Osteocyte (in vitro differentiated cells): ENCODE results near the gene DNMT1. TPM values are rescaled to one million over a fixed set of nuclear protein-coding genes. Genes with fewer than 3 reads are reported as not detected.

Source experiments
- DNase-seq: peaks from one replicate; pipeline ENCODE4 v3.0.0; 2021; ENCODE audit warnings: mixed read lengths; ENCODE audit not compliant: unreplicated experiment; ENCODE audit errors: extremely low spot score
- H3K27ac Mint-ChIP-seq: one replicate; pipeline ENCODE4 v1.8.0; 2021; ENCODE audit warnings: mild to moderate bottlenecking, mixed read lengths; ENCODE audit not compliant: unreplicated experiment
- H3K27me3 Mint-ChIP-seq: one replicate; pipeline ENCODE4 v1.8.0; 2021; ENCODE audit warnings: mixed read lengths; ENCODE audit not compliant: unreplicated experiment
- H3K36me3 Mint-ChIP-seq: one replicate; pipeline ENCODE4 v1.8.0; 2021; ENCODE audit warnings: mixed read lengths; ENCODE audit not compliant: unreplicated experiment
- H3K4me1 Mint-ChIP-seq: one replicate; pipeline ENCODE4 v1.8.0; 2021; ENCODE audit warnings: mixed read lengths; ENCODE audit not compliant: unreplicated experiment
- H3K4me3 Mint-ChIP-seq: one replicate; pipeline ENCODE4 v1.8.0; 2021; ENCODE audit warnings: mild to moderate bottlenecking, moderate library complexity, mixed read lengths; ENCODE audit not compliant: unreplicated experiment
- H3K9me3 Mint-ChIP-seq: one replicate; pipeline ENCODE4 v1.8.0; 2021; ENCODE audit warnings: mixed read lengths; ENCODE audit not compliant: unreplicated experiment
- total RNA-seq: library from RNA; stranded (reverse); gene quantifications from 2 replicates; pipeline ENCODE4 v1.2.1, GENCODE V29; 2021
- TF ChIP-seq, protein P1 (sequence below): fragments of 200-600 bp; sonication (generic); IDR thresholded peaks from 2 replicates; pipeline ENCODE4 v1.5.0; 2021; ENCODE audit warnings: antibody characterized with exemption, mild to moderate bottlenecking, moderate library complexity

DNMT1 gene
- total RNA-seq, 1 donor from 2014 or later, result 82.3 TPM

DNA sequence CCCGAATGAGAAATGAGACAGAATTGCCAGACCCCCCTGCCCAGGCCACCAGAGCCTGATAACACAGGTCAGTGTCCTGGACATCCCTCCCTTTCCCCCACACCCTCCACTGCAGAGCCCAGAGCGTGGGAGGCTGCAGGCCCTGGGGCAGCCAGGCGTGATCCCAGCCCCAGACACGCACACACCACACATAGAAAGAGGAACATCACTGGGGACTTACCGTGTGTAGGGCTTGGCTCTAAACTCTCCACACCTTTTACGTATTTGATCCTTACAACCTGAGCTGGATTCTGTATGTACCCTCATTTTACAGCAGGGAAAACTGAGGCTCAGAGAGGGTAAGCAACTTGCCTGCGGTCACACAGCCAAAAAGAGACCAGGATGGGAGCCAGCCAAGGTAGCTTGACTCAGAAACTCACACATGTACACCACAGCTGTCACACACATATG lies 91.9 kb downstream of the DNMT1 start:
- Mint-ChIP-seq H3K27ac (no peak overlapping the region), H3K4me1 (peaks cover 12% of the 10 kb centered on the region)

DNA sequence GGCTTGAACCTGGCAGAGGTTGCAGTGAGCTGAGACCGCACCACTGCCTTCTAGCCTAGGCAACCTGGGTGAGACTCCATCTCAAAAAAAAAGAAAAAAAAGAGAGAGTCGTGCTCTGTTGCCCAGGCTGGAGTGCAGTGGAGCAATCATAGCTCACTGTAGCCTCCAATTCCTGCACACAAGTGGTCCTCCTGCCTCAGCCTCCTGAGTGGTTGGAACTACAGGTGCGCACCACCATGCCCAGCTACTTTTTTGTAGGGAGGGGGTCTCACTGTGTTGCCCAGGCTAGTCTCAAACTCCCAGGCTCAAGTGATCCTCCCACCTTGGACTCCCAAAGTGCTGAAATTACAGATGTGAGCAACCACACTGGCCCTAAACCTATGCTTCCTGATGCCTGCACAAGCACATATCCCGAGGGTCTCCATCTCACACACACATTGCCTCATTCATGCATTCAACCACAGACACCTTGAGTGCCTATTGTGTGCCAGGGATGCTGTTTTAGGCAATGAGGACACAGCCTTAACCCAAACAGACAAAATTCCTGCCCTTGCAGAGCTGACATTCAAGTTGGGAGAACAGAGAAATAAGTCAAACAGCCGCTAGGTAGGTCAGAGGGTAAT lies 94.5 kb downstream of the DNMT1 start:
- no peaks in the 10 kb centered on the region for H3K9me3 Mint-ChIP-seq
- TF ChIP-seq, protein P1, sequence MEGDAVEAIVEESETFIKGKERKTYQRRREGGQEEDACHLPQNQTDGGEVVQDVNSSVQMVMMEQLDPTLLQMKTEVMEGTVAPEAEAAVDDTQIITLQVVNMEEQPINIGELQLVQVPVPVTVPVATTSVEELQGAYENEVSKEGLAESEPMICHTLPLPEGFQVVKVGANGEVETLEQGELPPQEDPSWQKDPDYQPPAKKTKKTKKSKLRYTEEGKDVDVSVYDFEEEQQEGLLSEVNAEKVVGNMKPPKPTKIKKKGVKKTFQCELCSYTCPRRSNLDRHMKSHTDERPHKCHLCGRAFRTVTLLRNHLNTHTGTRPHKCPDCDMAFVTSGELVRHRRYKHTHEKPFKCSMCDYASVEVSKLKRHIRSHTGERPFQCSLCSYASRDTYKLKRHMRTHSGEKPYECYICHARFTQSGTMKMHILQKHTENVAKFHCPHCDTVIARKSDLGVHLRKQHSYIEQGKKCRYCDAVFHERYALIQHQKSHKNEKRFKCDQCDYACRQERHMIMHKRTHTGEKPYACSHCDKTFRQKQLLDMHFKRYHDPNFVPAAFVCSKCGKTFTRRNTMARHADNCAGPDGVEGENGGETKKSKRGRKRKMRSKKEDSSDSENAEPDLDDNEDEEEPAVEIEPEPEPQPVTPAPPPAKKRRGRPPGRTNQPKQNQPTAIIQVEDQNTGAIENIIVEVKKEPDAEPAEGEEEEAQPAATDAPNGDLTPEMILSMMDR, result no peak
- H3K36me3 Mint-ChIP-seq, result no peaks in the 10 kb centered on the region
- no peak overlapping the region for H3K27ac Mint-ChIP-seq
- H3K27me3 Mint-ChIP-seq, result peaks cover 4% of the 10 kb centered on the region
- peaks cover 5% of the 10 kb centered on the region for H3K4me1 Mint-ChIP-seq
- no peak overlapping the region for H3K4me3 Mint-ChIP-seq
- DNase-seq, result no peak

More for the DNA sequence above, 91.9 kb downstream of the DNMT1 start:
- no peak overlapping the region for H3K4me3 Mint-ChIP-seq
- peaks cover 6% of the 10 kb centered on the region for H3K36me3 Mint-ChIP-seq
- H3K9me3 Mint-ChIP-seq, result no peaks in the 10 kb centered on the region
- TF ChIP-seq, protein P1, result no peak
- DNase-seq, result no peak
- H3K27me3 Mint-ChIP-seq, result peaks cover 4% of the 10 kb centered on the region

DNA sequence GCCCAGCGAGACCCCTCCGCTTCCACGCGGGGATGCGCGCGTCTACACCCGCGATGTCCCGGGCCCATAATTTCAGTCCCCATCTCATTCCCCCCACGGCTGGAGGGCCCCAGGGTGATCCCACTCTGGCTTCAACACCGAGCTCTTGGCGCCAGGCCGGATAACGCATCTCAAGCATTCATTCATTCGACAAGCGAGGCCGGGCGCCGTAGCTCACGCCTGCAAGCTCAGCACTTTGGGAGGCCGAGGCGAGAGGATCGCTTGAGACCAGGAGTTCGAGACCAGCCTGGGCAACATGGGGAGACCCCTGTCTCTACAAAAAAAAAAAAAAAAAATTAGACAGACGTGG lies 98.2 kb downstream of the DNMT1 start:
- Mint-ChIP-seq H3K36me3 (peaks cover 11% of the 10 kb centered on the region), H3K9me3 (no peaks in the 10 kb centered on the region)

DNA sequence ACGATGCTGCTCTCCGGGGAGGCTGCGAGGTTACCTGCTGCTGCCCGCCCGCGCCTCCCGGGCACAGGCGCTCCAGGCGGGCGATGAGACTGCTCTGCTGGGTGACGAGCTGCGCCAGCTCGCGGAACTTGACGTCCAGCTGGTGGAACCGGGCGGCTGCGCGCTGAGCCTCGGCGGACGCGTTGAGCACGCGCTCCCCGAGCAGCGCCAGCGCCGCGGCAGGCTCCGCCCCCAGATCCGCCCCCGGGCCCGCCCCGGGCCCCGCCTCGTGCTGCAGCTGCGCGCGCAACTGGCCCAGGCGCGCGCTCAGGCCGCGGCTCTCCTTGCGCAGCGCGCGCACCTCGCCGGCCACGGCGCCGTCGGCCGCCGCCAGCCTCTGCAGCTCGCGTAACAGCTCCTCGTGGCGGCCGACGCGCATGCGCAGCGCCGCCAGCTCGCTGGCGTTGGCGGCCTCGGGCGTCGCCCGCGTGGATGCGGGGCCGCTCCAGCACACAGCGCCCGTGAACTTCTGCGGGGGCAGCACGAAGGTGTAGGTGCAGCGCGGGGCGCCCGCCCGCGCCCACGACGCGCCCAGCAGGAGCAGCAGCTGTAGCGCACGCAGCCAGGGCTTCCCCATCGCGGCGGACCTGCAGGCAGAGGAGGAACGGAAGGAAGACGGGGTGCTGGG lies 98.7 kb downstream of the DNMT1 start:
- Mint-ChIP-seq H3K27ac (no peak overlapping the region), H3K36me3 (peaks cover 12% of the 10 kb centered on the region), H3K4me3 (peak overlapping the region; percentile 58), H3K9me3 (no peaks in the 10 kb centered on the region), H3K27me3 (peaks cover 4% of the 10 kb centered on the region), H3K4me1 (peaks cover 5% of the 10 kb centered on the region)
- peak; percentile 98 for DNase-seq
- TF ChIP-seq, protein P1, result no peak

More for the DNA sequence above, 98.2 kb downstream of the DNMT1 start:
- Mint-ChIP-seq H3K27ac (no peak overlapping the region), H3K27me3 (peaks cover 4% of the 10 kb centered on the region), H3K4me3 (peak overlapping the region; percentile 40), H3K4me1 (peaks cover 5% of the 10 kb centered on the region)
- TF ChIP-seq, protein P1, result no peak
- no peak for DNase-seq

DNA sequence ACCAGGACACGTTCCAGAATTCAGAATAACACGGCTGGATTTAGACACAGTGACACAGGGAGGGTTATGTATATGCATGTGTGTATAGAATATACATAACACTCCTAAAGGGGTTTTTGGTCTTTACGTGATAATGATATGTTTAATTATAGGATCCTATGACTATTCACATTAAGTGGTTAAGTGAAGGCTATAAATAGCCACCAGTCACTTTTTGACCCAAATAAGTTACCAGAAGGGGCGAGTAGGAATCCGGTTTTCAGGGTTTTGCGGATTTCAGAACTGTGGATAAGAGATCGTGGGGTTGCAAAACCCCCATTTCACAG lies 99.2 kb downstream of the DNMT1 start:
- Mint-ChIP-seq H3K4me1 (peaks cover 5% of the 10 kb centered on the region), H3K9me3 (no peaks in the 10 kb centered on the region), H3K4me3 (peak overlapping the region; percentile 58), H3K27ac (peak overlapping the region; percentile 27), H3K36me3 (peaks cover 12% of the 10 kb centered on the region), H3K27me3 (peaks cover 4% of the 10 kb centered on the region)
- DNase-seq, result no peak
- TF ChIP-seq, protein P1, result no peak
